ENCODE results near the gene CDCA3.
A peak's percentile ranks its signal among the peaks of the same experiment; 100 is the strongest.

Gene CDCA3

DNA sequence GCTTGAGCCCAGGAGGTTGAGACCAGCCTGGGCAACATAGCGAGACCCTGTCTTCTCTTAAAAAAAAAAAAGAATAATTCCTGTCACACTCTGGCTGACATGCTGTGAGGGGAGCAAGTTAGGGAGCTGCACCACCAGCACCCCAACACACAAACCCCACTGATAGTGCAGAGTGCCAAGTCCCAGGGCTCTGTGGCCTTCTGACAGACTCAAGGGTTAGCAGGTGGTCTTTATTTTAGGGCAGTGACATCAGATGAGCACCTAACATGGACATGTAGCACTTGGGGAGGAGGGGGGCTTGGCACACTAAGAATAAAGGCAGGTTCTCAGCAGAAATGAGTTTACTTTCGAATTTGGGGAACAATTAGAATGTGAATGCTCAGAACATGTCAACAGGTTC lies 7.7 kb upstream of the CDCA3 start:
- Mint-ChIP-seq H3K27me3 (no peaks in the 10 kb centered on the region), H3K4me1 (peaks cover 11% of the 10 kb centered on the region), H3K9me3 (no peaks in the 10 kb centered on the region), H3K36me3 (ENCODE audit: insufficient read depth) (peaks cover 42% of the 10 kb centered on the region), H3K4me3 (no peak overlapping the region), H3K27ac (ENCODE audit: low read depth) (no peak overlapping the region)
- ATAC-seq (replicated peaks; ENCODE audit: extremely low read depth, poor library complexity, severe bottlenecking) (no peak), DNase-seq (ENCODE audit: low spot score in 2 of 2) (no peak)

DNA sequence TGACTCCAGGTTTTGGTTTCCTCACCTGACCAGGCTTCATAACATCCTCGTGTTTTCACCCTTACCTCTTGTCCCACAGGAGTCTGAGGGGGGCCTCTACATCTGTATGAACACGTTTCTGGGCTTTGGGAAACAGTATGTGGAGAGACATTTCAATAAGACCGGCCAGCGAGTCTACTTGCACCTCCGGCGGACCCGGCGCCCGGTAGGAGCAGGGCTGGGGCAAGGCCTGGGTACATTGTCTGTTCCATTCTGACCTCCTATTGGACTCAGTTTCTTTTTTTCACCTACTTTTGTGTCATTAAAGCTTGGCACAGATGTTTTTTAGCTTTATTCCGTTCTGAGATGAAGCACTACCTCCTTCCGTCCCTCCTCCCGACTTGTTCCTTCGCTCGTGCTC lies 4.2 kb upstream of the CDCA3 start:
- H3K4me1 Mint-ChIP-seq: peaks cover 36% of the 10 kb centered on the region
- no peak overlapping the region for H3K27ac Mint-ChIP-seq (ENCODE audit: low read depth)
- no peak for DNase-seq (ENCODE audit: low spot score in 2 of 2)
- H3K27me3 Mint-ChIP-seq: no peaks in the 10 kb centered on the region
- H3K9me3 Mint-ChIP-seq: no peaks in the 10 kb centered on the region
- peaks cover 40% of the 10 kb centered on the region for H3K36me3 Mint-ChIP-seq (ENCODE audit: insufficient read depth)
- H3K4me3 Mint-ChIP-seq: no peak overlapping the region
- ATAC-seq (replicated peaks; ENCODE audit: extremely low read depth, poor library complexity, severe bottlenecking): no peak

DNA sequence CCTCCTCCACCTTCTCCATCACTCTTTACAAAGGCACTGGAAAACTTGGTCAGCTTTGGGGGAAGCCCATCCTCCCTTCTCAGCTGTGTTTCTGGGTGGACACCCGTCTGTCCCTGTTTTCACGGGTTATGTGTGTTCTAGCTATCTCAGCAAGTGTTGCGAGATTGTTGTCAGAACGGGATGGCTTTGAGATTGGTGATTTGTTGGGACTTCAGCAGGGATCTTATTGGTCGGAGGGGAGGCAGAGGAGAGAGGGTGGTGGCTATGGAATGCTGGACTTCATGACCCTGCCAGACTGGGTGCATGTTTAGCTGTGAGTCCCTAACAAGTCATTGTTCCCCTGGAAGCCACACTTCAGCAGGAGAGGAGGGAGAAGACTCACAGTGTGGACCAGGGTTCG lies 3.0 kb upstream of the CDCA3 start:
- no peak for DNase-seq (ENCODE audit: low spot score in 2 of 2)
- Mint-ChIP-seq H3K4me3 (peak overlapping the region; percentile 87), H3K36me3 (ENCODE audit: insufficient read depth) (peaks cover 38% of the 10 kb centered on the region), H3K4me1 (peaks cover 41% of the 10 kb centered on the region), H3K27ac (ENCODE audit: low read depth) (peak overlapping the region; percentile 49), H3K9me3 (no peaks in the 10 kb centered on the region), H3K27me3 (no peaks in the 10 kb centered on the region)
- ATAC-seq (replicated peaks; ENCODE audit: extremely low read depth, poor library complexity, severe bottlenecking): no peak

DNA sequence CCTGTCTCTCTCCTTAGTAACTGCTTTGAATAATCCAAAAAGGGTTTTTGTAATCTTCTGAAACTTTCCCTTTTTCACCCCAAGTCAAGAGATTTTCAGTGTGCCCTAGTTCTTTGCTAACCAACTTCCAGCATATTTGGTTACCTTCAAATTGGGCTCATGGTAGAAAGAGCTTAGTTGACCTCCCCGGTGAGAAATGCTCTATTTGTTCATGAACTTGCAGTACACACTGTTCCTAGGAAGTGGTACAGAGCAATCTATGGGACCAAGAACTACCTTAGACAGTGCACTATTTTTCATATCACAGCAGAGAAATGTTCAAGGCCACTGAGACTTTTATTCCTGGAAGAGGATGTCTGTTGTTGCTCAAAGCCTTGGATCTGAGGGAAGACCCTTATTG lies 2.5 kb upstream of the CDCA3 start:
- peak overlapping the region; percentile 49 for H3K27ac Mint-ChIP-seq (ENCODE audit: low read depth)
- no peaks in the 10 kb centered on the region for H3K27me3 Mint-ChIP-seq
- H3K36me3 Mint-ChIP-seq (ENCODE audit: insufficient read depth): peaks cover 35% of the 10 kb centered on the region
- H3K4me1 Mint-ChIP-seq: peaks cover 41% of the 10 kb centered on the region
- ATAC-seq (replicated peaks; ENCODE audit: extremely low read depth, poor library complexity, severe bottlenecking) (no peak), DNase-seq (ENCODE audit: low spot score in 2 of 2) (no peak)
- H3K9me3 Mint-ChIP-seq: no peaks in the 10 kb centered on the region
- peak overlapping the region; percentile 87 for H3K4me3 Mint-ChIP-seq

DNA sequence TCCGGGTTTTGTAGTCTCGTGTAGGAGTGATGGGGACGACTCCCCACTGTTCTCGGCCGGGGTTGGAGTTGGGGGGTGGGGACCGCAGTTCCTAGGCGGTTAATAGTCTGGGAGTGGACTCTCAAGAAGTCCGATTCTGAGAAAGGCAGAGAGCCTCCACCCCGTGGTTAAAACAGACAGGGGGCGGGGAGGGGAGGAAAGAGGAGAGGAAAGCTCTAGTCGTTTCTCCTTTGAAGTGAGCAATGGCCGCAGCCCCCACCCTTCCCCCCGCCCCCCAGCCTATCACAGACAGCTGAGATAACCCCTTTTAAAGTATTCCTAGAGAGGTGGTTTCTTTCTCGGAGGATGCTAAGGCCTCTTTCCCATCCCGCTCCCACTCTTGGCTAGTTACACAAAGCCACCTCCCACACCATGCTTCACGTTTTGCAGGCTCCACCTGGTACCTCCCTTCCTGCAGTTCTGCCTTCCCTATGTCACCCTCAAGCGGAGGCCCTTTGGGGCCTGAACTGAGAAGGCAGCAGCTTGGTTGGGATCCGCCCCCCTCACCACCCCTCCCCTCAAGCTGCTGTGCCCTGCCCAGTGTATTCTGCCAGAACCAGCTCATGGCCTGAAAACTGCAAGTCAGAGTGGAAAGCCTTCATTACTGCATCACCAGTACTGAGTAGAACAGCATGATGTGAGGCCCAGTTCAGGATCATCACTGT lies 1.7 kb upstream of the CDCA3 start:
- H3K4me3 Mint-ChIP-seq: peak overlapping the region; percentile 87
- DNase-seq (ENCODE audit: low spot score in 2 of 2) (no peak), ATAC-seq (replicated peaks; ENCODE audit: extremely low read depth, poor library complexity, severe bottlenecking) (no peak)
- peaks cover 30% of the 10 kb centered on the region for H3K36me3 Mint-ChIP-seq (ENCODE audit: insufficient read depth)
- peak overlapping the region; percentile 74 for H3K27ac Mint-ChIP-seq (ENCODE audit: low read depth)
- H3K4me1 Mint-ChIP-seq: peaks cover 41% of the 10 kb centered on the region
- H3K27me3 Mint-ChIP-seq: no peaks in the 10 kb centered on the region
- no peaks in the 10 kb centered on the region for H3K9me3 Mint-ChIP-seq

DNA sequence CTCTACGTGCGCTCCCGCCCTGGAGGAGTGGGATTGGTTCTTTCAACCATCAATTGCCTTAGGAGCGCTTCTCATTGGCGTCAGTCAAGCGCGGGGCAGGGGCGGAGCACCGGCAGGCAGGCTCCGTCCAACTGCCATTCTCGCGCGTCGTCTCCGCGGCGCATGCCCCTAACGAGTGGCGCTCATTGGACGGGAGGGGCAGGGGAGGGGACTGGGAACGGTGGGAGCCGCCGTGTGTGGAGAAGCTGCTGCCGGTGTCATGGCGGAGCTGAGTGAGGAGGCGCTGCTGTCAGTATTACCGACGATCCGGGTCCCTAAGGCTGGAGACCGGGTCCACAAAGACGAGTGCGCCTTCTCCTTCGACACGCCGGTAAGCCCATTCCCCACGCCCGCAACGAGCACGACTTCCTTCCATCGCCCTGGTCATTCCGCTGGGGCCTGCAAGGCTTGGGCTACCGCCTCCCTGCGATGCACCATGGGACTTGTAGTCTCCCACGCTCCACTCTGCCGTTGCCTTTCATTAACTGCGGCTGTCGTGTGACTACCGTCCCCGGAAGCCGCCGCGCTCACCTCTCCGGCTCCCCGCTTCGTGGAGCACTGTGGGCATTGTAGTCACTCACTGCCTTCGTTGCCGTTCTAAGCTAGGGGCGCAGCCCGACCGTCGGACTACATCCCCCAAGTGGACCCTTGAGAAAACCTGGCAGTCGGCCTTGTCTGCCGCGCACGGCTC lies 1.0 kb upstream of the CDCA3 start, which contains the start of gene USP5:
Gene USP5 (plus strand): TSS at position 230 of the 730 bp plus-strand sequence. CDS start 30 bp downstream, at position 260.
- H3K27ac Mint-ChIP-seq (ENCODE audit: low read depth): peak within 1 kb of the TSS; percentile 74

DNA sequence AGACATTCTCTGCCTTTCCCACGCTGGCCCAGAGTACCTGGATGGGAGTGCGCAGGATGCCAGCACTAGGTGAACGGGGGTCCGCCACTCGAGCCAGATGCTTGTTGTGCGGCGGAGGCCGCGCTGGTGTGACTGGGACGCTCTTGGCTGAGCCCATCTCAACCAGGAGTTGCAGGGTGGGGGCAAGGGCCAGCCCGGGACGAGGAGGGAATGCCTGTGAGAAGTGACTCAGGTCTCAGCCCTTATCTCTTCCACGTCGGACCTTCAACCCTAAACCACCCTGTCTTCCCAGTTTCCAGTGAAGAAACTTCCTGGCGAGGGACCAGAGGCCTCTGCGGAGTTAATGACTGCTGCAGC lies 312 bp downstream of the CDCA3 start:
- H3K27me3 Mint-ChIP-seq: no peaks in the 10 kb centered on the region
- no peak for ATAC-seq (replicated peaks; ENCODE audit: extremely low read depth, poor library complexity, severe bottlenecking)
- H3K36me3 Mint-ChIP-seq (ENCODE audit: insufficient read depth): peaks cover 23% of the 10 kb centered on the region
- no peak for DNase-seq (ENCODE audit: low spot score in 2 of 2)
- peak overlapping the region; percentile 87 for H3K4me3 Mint-ChIP-seq
- no peaks in the 10 kb centered on the region for H3K9me3 Mint-ChIP-seq
- peaks cover 38% of the 10 kb centered on the region for H3K4me1 Mint-ChIP-seq
- H3K27ac Mint-ChIP-seq (ENCODE audit: low read depth): peak overlapping the region; percentile 74

More for the DNA sequence above, 1.0 kb upstream of the CDCA3 start, which contains the start of gene USP5:
- peak within 1 kb of the TSS; percentile 87 for H3K4me3 Mint-ChIP-seq
- H3K36me3 Mint-ChIP-seq (ENCODE audit: insufficient read depth): peaks cover 25% of the 10 kb centered on the region
- H3K27me3 Mint-ChIP-seq: no peaks in the 10 kb centered on the region
- H3K4me1 Mint-ChIP-seq: peaks cover 41% of the 10 kb centered on the region
- no peaks in the 10 kb centered on the region for H3K9me3 Mint-ChIP-seq
- DNase-seq (ENCODE audit: low spot score in 2 of 2) (peak; percentile 92 to 98), ATAC-seq (replicated peaks; ENCODE audit: extremely low read depth, poor library complexity, severe bottlenecking) (peak; percentile 82)

DNA sequence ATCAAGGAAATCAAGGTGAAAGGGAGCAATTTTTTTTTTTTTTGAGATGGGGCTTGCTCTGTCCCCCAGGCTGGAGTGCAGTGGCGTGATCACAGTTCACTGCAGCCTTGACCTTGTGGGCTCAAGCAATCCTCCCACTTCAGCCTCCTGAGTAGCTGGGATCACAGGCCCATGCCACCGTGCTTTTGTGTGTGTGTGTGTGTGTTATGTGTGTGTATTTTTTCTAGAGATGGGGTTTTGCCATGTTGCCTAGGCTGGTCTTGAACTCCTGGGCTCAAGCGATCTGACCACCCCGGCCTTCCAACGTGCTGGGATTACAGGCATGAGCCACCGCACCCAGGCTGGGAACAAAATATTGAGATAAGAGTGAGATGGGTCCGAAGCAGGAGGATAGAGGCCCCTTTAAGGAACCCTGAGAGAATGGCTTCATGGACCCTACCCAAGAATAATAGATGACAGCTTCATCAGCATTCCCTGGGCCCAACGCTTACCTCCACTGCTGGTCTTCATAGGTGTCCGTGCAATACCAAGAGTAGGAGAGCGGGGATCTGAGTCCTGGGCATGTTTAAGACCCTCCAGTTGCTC lies 1.0 kb downstream of the CDCA3 start:
- Mint-ChIP-seq H3K9me3 (no peaks in the 10 kb centered on the region), H3K27ac (ENCODE audit: low read depth) (no peak overlapping the region), H3K4me1 (peaks cover 35% of the 10 kb centered on the region), H3K36me3 (ENCODE audit: insufficient read depth) (peaks cover 21% of the 10 kb centered on the region), H3K27me3 (no peaks in the 10 kb centered on the region), H3K4me3 (peak overlapping the region; percentile 38)
- no peak for ATAC-seq (replicated peaks; ENCODE audit: extremely low read depth, poor library complexity, severe bottlenecking)
- DNase-seq (ENCODE audit: low spot score in 2 of 2): no peak

DNA sequence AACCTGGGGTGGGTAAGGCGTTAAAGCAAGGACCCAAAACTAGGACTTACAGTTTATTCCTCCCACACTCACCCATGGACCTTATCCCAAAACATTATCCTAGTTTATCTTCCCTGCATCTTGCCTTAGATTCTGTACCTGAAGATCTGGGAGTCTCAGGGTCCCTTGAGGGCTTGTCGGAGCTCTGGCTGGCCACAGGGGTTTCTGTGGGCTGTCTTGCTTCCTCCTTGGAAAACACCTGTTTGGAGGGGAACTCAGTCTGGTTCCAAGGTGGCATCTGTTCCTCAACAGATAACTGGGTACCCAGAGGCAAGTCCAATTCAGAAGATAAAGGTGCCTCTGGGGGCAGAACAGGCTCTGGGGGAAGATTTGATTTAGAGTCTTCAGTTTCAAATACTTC lies 1.7 kb downstream of the CDCA3 start:
- no peaks in the 10 kb centered on the region for H3K27me3 Mint-ChIP-seq
- H3K27ac Mint-ChIP-seq (ENCODE audit: low read depth): no peak overlapping the region
- no peak for DNase-seq (ENCODE audit: low spot score in 2 of 2)
- no peak for ATAC-seq (replicated peaks; ENCODE audit: extremely low read depth, poor library complexity, severe bottlenecking)
- peaks cover 35% of the 10 kb centered on the region for H3K4me1 Mint-ChIP-seq
- H3K4me3 Mint-ChIP-seq: no peak overlapping the region
- no peaks in the 10 kb centered on the region for H3K9me3 Mint-ChIP-seq
- H3K36me3 Mint-ChIP-seq (ENCODE audit: insufficient read depth): peaks cover 21% of the 10 kb centered on the region

DNA sequence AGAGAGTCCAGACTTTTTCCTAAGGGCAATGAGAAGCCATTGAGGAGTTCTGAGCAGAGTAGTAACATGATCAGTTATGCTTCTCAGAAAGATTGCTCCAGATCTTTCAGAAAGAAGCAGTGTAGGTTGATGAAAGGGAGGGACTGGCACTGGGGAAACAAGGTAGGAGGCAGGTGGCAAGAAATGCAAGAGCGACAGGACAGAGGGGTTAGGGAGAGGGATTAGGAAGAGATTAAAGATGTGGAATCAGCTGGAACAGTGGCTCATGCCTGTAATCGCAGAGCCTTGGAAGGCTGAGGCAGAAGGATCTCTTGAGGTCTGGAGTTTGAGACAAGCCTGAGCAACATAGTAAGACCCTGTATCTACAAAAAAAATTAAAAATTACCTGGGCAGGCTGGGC lies 3.4 kb downstream of the CDCA3 start:
- no peak for DNase-seq (ENCODE audit: low spot score in 2 of 2)
- no peak overlapping the region for H3K27ac Mint-ChIP-seq (ENCODE audit: low read depth)
- H3K4me3 Mint-ChIP-seq: no peak overlapping the region
- ATAC-seq (replicated peaks; ENCODE audit: extremely low read depth, poor library complexity, severe bottlenecking): no peak
- H3K27me3 Mint-ChIP-seq: no peaks in the 10 kb centered on the region
- H3K4me1 Mint-ChIP-seq: peaks cover 20% of the 10 kb centered on the region
- peaks cover 21% of the 10 kb centered on the region for H3K36me3 Mint-ChIP-seq (ENCODE audit: insufficient read depth)
- no peaks in the 10 kb centered on the region for H3K9me3 Mint-ChIP-seq

DNA sequence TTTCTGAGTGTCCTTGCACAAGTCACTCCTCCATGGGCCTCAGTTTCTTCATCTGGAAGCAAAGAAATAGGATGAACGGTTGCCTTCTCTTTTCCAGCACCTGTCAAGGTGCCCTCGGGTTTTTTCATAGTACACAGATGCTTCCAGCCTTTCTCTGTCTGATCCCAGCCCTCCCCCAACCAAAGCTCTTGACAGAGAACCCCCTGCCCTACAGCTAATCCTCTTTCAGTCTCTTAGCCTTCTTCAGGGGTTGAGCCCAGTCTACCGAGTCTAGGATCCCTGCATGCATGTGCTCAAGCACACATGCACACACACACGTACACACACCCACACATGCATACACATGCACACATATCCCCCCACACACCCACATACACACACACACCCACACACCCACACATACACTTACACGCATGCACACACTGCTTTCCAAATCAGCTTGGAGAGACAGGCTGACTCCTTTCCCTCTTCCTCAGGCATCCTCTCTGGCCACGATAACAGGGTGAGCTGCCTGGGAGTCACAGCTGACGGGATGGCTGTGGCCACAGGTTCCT lies 4.7 kb downstream of the CDCA3 start:
- H3K27ac Mint-ChIP-seq (ENCODE audit: low read depth): no peak overlapping the region
- peaks cover 12% of the 10 kb centered on the region for H3K36me3 Mint-ChIP-seq (ENCODE audit: insufficient read depth)
- DNase-seq (ENCODE audit: low spot score in 2 of 2): no peak
- H3K9me3 Mint-ChIP-seq: no peaks in the 10 kb centered on the region
- no peaks in the 10 kb centered on the region for H3K27me3 Mint-ChIP-seq
- H3K4me3 Mint-ChIP-seq: no peak overlapping the region
- no peak for ATAC-seq (replicated peaks; ENCODE audit: extremely low read depth, poor library complexity, severe bottlenecking)
- H3K4me1 Mint-ChIP-seq: peaks cover 13% of the 10 kb centered on the region

DNA sequence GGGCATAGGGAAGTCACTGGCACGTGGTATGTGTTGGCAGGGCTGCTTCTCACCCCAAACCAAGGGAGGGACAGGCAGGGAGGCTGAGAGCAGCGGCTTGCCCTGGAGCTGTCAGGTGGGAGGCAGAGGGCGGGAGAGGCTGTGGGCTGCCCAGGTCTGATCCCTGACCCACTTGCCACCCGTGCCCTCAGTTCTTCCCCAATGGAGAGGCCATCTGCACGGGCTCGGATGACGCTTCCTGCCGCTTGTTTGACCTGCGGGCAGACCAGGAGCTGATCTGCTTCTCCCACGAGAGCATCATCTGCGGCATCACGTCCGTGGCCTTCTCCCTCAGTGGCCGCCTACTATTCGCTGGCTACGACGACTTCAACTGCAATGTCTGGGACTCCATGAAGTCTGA lies 5.7 kb downstream of the CDCA3 start:
- Mint-ChIP-seq H3K36me3 (ENCODE audit: insufficient read depth) (peaks cover 5% of the 10 kb centered on the region), H3K9me3 (no peaks in the 10 kb centered on the region), H3K27me3 (no peaks in the 10 kb centered on the region), H3K27ac (ENCODE audit: low read depth) (no peak overlapping the region), H3K4me3 (no peak overlapping the region), H3K4me1 (peaks cover 6% of the 10 kb centered on the region)
- ATAC-seq (replicated peaks; ENCODE audit: extremely low read depth, poor library complexity, severe bottlenecking) (no peak), DNase-seq (ENCODE audit: low spot score in 2 of 2) (no peak)

Measured in central memory CD8-positive, alpha-beta T cell (primary cell).